Natural killer cell treated with Interleukin-12 subunit alpha and Interleukin-12 subunit beta and Interleukin-15 and Interleukin-18, amount 100 ng/mL, for 72 hours (primary cell): ENCODE measurements around the gene SYT1. TPM values are rescaled to one million over a fixed set of nuclear protein-coding genes. Genes with fewer than 3 reads are reported as not detected.

Source experiments
- ATAC-seq, 2 donors: fragments of 150-1000 bp; cut with Tn5 transposase in 1 of 2; sonication (Bioruptor Pico), chemical (Tn5 transposase) in 1 of 2; 2 replicates each; pipeline ENCODE4 v1.10.0; 2021
- DNase-seq: peaks from one replicate; pipeline ENCODE4 v3.0.0; 2022; ENCODE audit warnings: low spot score
- H3K27ac Mint-ChIP-seq, 2 donors: 1 replicate in 1 of 2; 2 replicates in 1 of 2; pipeline ENCODE4 v1.8.0; 2022; ENCODE audit warnings: mixed read lengths in 2 of 2, mild to moderate bottlenecking in 1 of 2, moderate library complexity in 1 of 2
- H3K27me3 Mint-ChIP-seq, 2 donors: 1 replicate in 1 of 2; 2 replicates in 1 of 2; pipeline ENCODE4 v1.8.0; 2022; ENCODE audit warnings: mixed read lengths in 2 of 2
- H3K36me3 Mint-ChIP-seq: one replicate; pipeline ENCODE4 v1.8.0; 2022; ENCODE audit warnings: mixed read lengths
- H3K4me1 Mint-ChIP-seq, 2 donors: 1 replicate in 1 of 2; 2 replicates in 1 of 2; pipeline ENCODE4 v1.8.0; 2022; ENCODE audit warnings: low read depth in 2 of 2, mixed read lengths in 2 of 2, mild to moderate bottlenecking in 1 of 2
- H3K4me3 Mint-ChIP-seq: one replicate; pipeline ENCODE4 v1.8.0; 2022; ENCODE audit warnings: mixed read lengths
- H3K9me3 Mint-ChIP-seq: 2 replicates; pipeline ENCODE4 v1.8.0; 2022; ENCODE audit warnings: mixed read lengths
- total RNA-seq, 2 donors: library from RNA; stranded (reverse); gene quantifications; one replicate each; pipeline ENCODE4 v1.2.3, GENCODE V29; 2022

The SYT1 gene
- total RNA-seq, 2 donors from 2014 or later = not detected

DNA sequence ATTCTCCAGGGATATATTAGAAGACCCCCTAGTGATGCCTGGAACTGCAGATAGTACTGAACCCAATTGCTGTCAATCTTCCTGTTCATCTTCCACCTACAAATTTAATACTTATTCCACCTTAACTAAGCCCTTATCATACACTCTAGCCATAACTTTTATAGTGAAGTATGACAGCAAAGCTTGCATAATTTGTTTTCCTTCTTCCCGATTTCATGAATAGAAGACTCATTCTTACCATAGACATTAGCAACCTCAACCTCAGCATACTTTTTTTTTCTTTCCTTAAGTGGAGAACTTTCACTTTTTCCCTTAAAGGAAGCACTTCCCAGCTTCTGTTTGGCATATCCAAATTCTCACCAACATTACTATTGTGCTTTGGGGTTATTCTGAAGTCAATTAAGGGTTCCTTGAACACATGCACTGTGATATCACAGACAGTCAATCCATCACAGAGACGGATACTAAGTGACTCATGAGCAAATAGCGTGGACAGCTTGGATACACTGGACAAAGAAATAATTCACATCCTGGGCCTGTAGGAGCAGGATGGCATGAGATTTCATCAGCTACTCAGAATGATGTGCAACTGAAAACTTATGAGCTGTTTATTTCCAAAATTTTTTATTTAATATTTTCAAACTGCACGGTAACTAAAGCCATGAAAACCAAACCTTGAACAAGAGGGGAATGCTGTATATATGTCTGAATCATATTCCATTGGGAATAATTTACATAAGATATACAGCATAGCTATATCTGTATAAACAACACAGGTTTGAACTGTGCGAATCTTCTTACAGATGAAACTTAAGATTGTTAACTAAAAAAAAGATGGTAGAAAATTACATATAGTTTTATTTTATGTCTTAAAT lies 63.9 kb downstream of the SYT1 start:
- Mint-ChIP-seq H3K36me3 (peaks cover 6% of the 10 kb centered on the region), H3K4me3 (no peak overlapping the region), H3K27me3 (no peaks in the 10 kb centered on the region), H3K27ac (no peak overlapping the region), H3K4me1 (no peaks in the 10 kb centered on the region), H3K9me3 (peaks cover 18% of the 10 kb centered on the region)
- ATAC-seq (no peak), DNase-seq (no peak)

DNA sequence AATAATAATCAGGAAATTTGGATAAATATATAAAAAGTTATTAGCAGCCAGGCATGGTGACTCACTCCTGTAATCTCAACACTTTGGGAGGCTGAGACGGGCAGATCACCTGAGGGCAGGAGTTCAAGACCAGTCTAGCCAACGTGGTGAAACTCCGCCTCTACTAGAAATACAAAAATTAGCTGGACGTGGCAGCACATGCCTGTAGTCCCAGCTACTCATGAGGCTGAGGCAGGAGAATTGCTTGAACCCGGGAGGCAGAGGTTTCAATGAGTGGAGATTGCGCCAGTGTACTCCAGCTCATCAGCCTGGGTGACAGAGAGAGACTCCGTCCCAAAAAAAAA lies 64.5 kb downstream of the SYT1 start:
- H3K36me3 Mint-ChIP-seq = peaks cover 6% of the 10 kb centered on the region
- no peaks in the 10 kb centered on the region for H3K27me3 Mint-ChIP-seq
- H3K27ac Mint-ChIP-seq = no peak overlapping the region
- H3K9me3 Mint-ChIP-seq = peaks cover 18% of the 10 kb centered on the region
- H3K4me3 Mint-ChIP-seq = no peak overlapping the region
- ATAC-seq = no peak
- no peaks in the 10 kb centered on the region for H3K4me1 Mint-ChIP-seq
- no peak for DNase-seq

DNA sequence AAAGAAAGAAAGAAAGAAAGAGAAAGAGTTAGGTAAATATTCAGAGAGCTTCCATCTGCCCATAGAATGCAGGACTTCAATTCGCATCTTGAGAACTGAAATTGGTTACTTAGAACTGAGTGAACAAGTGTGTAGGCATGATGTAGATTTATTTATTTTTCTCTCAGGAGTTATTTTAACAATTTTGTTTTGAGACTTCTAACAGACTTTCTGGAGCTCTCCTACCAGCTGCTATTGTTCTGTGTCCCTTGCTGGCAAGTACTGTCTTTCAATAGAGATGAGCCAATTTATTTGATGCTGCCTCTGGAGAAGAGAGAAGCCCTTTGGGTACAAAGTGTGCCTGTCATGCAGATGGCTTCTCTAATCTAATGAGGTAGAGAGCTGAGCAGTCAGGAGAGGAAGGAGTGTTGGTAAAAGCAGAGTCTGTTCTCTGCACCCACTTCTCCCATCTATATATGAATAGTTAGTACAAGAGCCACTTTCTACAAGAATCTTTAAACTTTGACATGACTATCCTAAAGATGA lies 67.0 kb downstream of the SYT1 start:
- DNase-seq (no peak), ATAC-seq (no peak)
- no peak overlapping the region for H3K4me3 Mint-ChIP-seq
- H3K27me3 Mint-ChIP-seq = no peaks in the 10 kb centered on the region
- H3K4me1 Mint-ChIP-seq = no peaks in the 10 kb centered on the region
- peaks cover 6% of the 10 kb centered on the region for H3K36me3 Mint-ChIP-seq
- peaks cover 18% of the 10 kb centered on the region for H3K9me3 Mint-ChIP-seq
- H3K27ac Mint-ChIP-seq = no peak overlapping the region

DNA sequence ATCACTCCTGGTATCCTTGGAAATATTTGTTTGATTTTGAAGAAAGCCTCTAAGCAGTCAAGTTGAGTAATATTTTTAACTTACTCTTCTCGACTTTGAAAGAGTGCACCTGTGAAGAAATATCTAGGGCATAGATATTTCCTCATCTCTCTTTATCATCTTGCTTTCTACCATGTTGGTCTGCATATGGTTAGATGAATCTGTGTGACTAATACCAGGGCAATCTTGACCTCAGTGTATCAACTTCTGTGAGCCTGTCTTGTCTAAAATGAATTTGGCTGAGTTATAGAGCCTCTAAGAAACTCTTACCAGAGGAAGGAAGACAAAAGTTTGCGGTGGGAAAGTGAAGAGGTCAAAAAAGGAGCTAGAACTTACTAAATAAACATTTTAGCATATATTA lies 68.4 kb downstream of the SYT1 start:
- no peak for ATAC-seq

DNA sequence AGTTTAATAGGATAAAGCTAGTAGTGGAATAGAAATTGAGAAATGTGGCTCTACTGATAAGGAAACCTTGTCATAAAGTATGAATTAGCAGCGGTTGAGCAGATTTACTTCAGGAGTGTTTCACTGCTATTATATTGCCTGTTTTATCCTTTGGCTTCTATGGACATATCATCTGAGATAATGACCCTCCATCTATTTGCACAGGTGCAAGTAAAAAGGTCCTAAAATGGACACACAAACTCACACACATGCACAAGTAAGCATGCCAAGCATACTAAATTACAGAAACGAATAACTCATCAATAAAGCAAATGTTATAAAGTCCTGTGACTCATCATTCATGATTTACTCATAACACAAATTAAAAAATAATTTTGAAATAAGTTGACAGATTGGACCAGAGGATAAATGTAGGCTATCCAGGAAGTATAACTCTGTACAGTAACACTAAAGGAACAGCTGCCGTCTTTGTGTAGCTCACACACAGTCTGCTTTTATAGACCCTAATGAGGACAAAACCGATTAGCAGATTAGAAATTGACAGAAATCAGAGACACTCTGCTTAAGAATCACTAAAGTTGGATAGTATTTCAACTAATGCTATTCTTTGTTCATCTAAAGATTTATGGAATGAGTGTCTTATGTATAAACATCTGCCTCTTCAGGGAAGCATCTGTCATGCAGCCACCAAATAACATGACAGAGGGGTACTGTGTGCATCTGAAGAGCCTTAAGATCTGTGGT lies 73.9 kb downstream of the SYT1 start:
- no peaks in the 10 kb centered on the region for H3K36me3 Mint-ChIP-seq
- ATAC-seq = no peak
- no peaks in the 10 kb centered on the region for H3K4me1 Mint-ChIP-seq

More for the DNA sequence above, 68.4 kb downstream of the SYT1 start:
- no peaks in the 10 kb centered on the region for H3K27me3 Mint-ChIP-seq
- H3K27ac Mint-ChIP-seq = no peak overlapping the region
- peaks cover 6% of the 10 kb centered on the region for H3K36me3 Mint-ChIP-seq
- H3K9me3 Mint-ChIP-seq = peaks cover 12% of the 10 kb centered on the region
- no peak for DNase-seq
- no peak overlapping the region for H3K4me3 Mint-ChIP-seq
- H3K4me1 Mint-ChIP-seq = no peaks in the 10 kb centered on the region

DNA sequence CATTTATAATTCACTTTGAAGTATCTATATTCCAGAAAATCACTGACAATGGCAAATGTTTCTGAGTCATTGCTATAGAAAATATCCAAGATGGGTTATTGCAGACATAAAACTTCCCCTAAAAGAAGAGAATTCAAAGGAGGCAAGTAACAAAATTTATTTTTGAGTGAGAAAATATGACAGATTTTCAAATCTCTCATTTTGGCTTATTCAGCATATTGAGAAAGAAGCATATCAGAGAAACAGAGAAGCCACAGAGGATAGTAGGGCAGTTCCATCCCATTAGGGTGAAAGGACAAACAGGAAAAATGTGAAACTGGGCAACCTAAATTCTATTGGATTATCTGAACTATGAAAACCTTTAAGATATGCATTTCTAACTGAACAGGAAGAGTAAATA lies 85.0 kb downstream of the SYT1 start:
- Mint-ChIP-seq H3K4me3 (no peak overlapping the region), H3K27me3 (no peaks in the 10 kb centered on the region), H3K9me3 (peaks cover 11% of the 10 kb centered on the region), H3K4me1 (no peaks in the 10 kb centered on the region), H3K27ac (no peak overlapping the region), H3K36me3 (no peaks in the 10 kb centered on the region)
- no peak for ATAC-seq
- DNase-seq = no peak

More for the DNA sequence above, 73.9 kb downstream of the SYT1 start:
- DNase-seq = no peak
- Mint-ChIP-seq H3K9me3 (peaks cover 16% of the 10 kb centered on the region), H3K4me3 (no peak overlapping the region), H3K27ac (no peak overlapping the region), H3K27me3 (no peaks in the 10 kb centered on the region)

DNA sequence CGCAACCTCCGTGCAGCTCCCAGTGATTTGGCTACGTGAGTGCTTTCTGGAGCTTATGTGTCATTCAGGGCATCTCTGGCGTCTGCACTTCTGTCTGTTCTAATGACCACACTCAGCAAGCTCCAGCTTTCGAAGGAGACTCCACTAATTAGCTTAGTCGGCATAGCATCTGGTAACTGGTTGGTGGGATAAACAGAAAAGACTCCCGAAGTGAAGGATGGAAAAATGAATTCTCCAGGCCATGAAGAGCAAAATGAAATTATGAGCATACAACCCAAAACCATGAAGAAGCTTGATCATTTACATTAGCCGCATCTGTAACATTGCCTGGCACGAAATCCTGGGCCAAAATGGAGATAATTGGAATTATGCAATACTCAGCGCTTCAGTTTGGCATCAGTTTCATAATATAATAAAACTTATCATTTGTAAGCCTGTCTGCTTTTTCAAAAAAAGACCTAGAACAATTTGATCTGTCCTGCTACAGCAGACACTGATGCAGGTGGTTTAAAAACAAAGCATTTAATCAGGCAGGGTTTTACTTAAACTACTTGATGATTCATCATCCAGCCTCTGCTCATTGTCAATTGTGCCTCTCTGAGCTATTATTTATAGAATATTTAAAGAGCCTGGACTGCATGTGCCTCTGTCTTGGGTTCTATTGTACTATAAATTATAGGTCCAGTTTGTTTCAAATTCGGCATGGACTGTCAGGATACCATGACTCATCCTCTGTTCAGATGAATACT lies 87.4 kb downstream of the SYT1 start:
- Mint-ChIP-seq H3K4me1 (no peaks in the 10 kb centered on the region), H3K27me3 (no peaks in the 10 kb centered on the region)
- no peak for ATAC-seq

DNA sequence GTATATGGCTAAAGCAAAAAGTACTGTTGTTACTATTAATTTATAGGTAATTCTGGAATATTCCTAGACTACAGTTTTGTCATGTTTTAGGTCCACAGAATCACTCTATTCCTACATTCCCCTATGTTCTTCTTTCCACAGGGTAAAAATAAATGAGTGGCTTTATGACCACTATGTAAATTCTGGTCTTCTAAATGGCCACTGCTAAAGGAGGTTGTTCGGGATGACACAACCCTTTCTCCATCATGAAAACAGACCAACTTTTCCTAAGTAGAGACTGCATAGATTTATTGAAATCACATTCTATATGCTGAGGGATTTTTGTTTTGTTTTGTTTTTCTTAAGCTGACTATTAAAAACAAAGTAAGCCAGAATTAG lies 88.0 kb downstream of the SYT1 start:
- Mint-ChIP-seq H3K27me3 (no peaks in the 10 kb centered on the region), H3K36me3 (no peaks in the 10 kb centered on the region), H3K4me3 (no peak overlapping the region), H3K27ac (no peak overlapping the region), H3K9me3 (peaks cover 5% of the 10 kb centered on the region), H3K4me1 (no peaks in the 10 kb centered on the region)
- no peak for DNase-seq
- no peak for ATAC-seq

More for the DNA sequence above, 87.4 kb downstream of the SYT1 start:
- Mint-ChIP-seq H3K9me3 (peaks cover 7% of the 10 kb centered on the region), H3K36me3 (no peaks in the 10 kb centered on the region), H3K27ac (no peak overlapping the region), H3K4me3 (no peak overlapping the region)
- DNase-seq = no peak

DNA sequence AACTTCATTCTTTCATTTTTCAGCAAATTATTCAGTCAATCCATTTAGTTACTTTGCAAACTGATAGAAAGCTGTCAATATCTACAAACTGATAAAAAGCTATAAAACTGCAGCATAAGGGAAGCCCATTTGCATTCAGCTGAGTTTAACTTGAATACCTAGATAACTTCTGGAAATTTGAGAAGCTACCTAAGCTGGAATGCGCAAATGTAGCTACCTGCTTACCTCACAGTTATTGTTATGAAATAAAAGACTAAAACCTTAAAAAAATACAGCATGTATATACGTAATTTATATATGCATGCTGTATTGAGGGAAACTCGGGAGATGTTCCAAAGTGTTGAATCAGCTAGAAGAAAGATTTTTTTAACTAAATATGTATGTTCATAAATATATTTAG lies 94.4 kb downstream of the SYT1 start:
- no peaks in the 10 kb centered on the region for H3K36me3 Mint-ChIP-seq
- no peak for DNase-seq
- no peaks in the 10 kb centered on the region for H3K4me1 Mint-ChIP-seq
- H3K27me3 Mint-ChIP-seq = no peaks in the 10 kb centered on the region
- no peak for ATAC-seq
- peaks cover 5% of the 10 kb centered on the region for H3K9me3 Mint-ChIP-seq
- H3K4me3 Mint-ChIP-seq = no peak overlapping the region
- no peak overlapping the region for H3K27ac Mint-ChIP-seq

DNA sequence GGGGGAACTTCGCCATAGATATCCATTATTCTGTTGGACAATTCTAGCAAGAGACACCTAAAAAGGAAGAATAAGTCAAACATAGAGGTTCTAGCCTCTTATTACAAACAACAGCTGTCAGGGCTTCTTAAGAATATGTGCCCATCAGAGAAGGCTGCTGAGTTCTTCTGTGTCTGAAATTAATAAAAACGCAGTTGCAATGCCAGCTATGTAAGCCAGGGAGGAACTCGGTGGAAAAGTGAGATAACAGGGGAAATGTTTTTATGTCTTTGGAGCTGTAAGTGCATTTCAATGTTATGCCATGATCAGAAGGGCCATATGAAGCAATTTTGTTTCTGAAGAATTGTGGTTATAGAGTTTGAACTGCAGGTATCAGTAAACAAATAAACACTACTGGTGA lies 95.0 kb downstream of the SYT1 start:
- ATAC-seq = no peak
- H3K4me3 Mint-ChIP-seq = no peak overlapping the region
- DNase-seq = no peak
- no peaks in the 10 kb centered on the region for H3K4me1 Mint-ChIP-seq
- peaks cover 5% of the 10 kb centered on the region for H3K9me3 Mint-ChIP-seq
- no peaks in the 10 kb centered on the region for H3K36me3 Mint-ChIP-seq
- H3K27me3 Mint-ChIP-seq = no peaks in the 10 kb centered on the region
- no peak overlapping the region for H3K27ac Mint-ChIP-seq

DNA sequence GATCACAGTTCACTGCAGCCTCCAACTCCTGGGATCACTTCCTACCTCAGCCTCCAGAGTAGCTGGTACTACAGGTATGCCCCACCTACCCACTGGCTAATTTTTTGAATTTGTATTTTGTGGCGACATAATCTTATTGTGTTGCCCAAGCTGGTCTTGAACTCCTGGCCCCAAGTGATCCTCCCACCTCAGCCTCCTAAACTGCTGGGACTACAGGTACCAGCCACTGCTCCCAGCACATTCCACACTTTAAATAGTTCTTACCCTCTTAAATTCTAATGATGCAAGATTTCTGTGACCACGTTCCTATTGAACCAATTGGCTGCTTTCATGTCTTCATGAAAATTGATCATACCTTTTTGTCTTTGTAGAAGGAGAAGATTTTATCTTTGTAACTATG lies 96.6 kb downstream of the SYT1 start:
- no peak overlapping the region for H3K4me3 Mint-ChIP-seq
- H3K27me3 Mint-ChIP-seq = no peaks in the 10 kb centered on the region
- H3K27ac Mint-ChIP-seq = no peak overlapping the region
- H3K9me3 Mint-ChIP-seq = peaks cover 5% of the 10 kb centered on the region
- no peaks in the 10 kb centered on the region for H3K36me3 Mint-ChIP-seq
- ATAC-seq (no peak), DNase-seq (no peak)
- no peaks in the 10 kb centered on the region for H3K4me1 Mint-ChIP-seq

DNA sequence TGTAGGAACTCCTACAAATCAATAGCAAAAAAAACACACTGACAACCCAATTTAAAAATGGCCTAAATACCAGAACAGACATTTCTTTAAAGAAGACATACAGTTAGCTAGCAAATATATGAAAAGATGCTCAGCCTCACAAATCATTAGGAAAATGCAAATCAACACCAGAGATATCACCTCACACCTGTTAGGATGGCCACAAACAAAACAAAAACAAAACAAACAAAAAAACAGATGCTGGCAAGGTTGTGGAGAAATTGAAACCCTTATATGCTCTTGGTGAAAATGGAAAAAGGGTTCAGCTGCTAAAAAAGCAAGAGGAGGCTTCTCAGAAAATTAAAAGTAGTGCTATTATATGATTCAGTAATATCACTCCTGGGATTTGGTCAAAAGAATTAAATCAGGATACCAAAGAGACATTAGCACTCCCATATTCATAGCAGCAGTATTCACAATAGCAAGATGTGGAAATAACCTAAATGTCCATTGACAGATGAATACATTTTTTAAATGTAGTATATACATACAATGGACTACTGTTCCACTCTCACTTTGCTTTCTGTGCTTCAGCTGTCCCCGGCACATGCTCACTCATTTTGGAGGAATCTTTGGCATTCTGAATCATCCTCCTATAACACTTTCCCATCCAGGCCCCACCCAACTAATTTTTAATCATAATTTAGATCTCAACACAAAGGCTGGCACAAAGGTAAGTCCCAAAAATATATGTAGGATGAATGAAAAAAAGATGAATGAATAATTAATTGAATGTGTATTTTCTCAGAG lies 99.1 kb downstream of the SYT1 start:
- H3K27ac Mint-ChIP-seq = no peak overlapping the region
- no peaks in the 10 kb centered on the region for H3K27me3 Mint-ChIP-seq
- H3K4me1 Mint-ChIP-seq = no peaks in the 10 kb centered on the region
- H3K36me3 Mint-ChIP-seq = peaks cover 5% of the 10 kb centered on the region
- H3K9me3 Mint-ChIP-seq = peaks cover 12% of the 10 kb centered on the region
- H3K4me3 Mint-ChIP-seq = no peak overlapping the region
- DNase-seq (no peak), ATAC-seq (no peak)

DNA sequence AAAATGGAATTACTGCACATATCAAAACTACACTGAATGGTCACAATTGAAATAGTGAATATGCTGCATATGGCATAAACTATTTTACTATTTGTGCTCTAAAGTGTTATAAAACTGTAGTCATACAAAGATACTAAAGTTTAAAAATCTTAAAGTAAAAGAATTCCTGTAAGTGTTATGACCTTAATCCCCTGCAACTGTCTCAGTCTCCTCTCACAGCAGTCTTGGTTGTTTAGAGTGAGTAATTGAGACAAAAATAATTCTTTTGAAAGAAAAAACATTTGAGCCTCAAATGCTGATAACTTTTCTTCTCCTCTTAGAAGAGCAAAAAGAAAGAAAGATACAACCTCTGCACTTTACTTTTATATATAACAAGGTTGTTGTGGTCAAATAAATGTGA lies 99.9 kb downstream of the SYT1 start:
- Mint-ChIP-seq H3K27me3 (no peaks in the 10 kb centered on the region), H3K4me1 (no peaks in the 10 kb centered on the region), H3K27ac (no peak overlapping the region), H3K4me3 (no peak overlapping the region), H3K36me3 (peaks cover 5% of the 10 kb centered on the region), H3K9me3 (peaks cover 17% of the 10 kb centered on the region)
- no peak for ATAC-seq
- no peak for DNase-seq
